ENCODE measurements around the gene MACF1. TPM values are rescaled to one million over a fixed set of nuclear protein-coding genes. Genes with fewer than 3 reads are reported as not detected.
"Not testable (repeated sequence)": the region's sequence is repeated elsewhere in the genome, so short reads cannot be mapped to it uniquely, and the experiment has no call there.

MACF1 gene
- total RNA-seq, 2 donors from 2014 or later, result 154 to 355 TPM

- intact Hi-C loops (cut with DNase I), result no loop called here
- Histone ChIP-seq H3K27me3 (replicated peaks; ENCODE audit: insufficient read depth) (no peaks in the 10 kb centered on the region), H3K27ac (no peak overlapping the region), H3K4me1 (replicated peaks) (no peaks in the 10 kb centered on the region), H3K36me3 (peaks cover 18 to 29% of the 10 kb centered on the region in 2 donors), H3K4me3 (no peak overlapping the region), H3K9me3 (no peaks in the 10 kb centered on the region)
- no peak for TF ChIP-seq CTCF (IDR thresholded peaks at IDR 0.05)
- no peak for TF ChIP-seq POLR2AphosphoS5 (IDR thresholded peaks at IDR 0.05)
- no peak for TF ChIP-seq POLR2A (IDR thresholded peaks at IDR 0.05)
- DNase-seq (ENCODE audit: low spot score), result no peak
- 76% methylated on average over 5 of the region's 5 CpGs for WGBS
Observed at GRCh38 chr1:39446986-39447567, 242.6 kb downstream of the MACF1 start.

- H3K4me1 ChIP-seq (replicated peaks); intact Hi-C loops (cut with DNase I); H3K9me3 ChIP-seq; H3K27ac ChIP-seq; DNase-seq (ENCODE audit: low spot score); H3K4me3 ChIP-seq; H3K27me3 ChIP-seq (replicated peaks; ENCODE audit: insufficient read depth): not testable (repeated sequence)
- peaks cover 26 to 33% of the 10 kb centered on the region in 2 donors for H3K36me3 ChIP-seq
- WGBS, result 97% methylated on average over 4 of the region's 4 CpGs
Observed at GRCh38 chr1:39450041-39450440, 245.5 kb downstream of the MACF1 start.

GRCh38 chr1:39450956-39451606 lies 246.6 kb downstream of the MACF1 start:
- Histone ChIP-seq H3K27me3 (replicated peaks; ENCODE audit: insufficient read depth) (no peaks in the 10 kb centered on the region), H3K4me3 (no peak overlapping the region), H3K4me1 (replicated peaks) (no peaks in the 10 kb centered on the region), H3K27ac (peak overlapping the region in 1 of 2 donors; percentile 2), H3K36me3 (peaks cover 32 to 35% of the 10 kb centered on the region in 2 donors), H3K9me3 (no peaks in the 10 kb centered on the region)
- intact Hi-C loops (cut with DNase I), result no loop called here
- DNase-seq (ENCODE audit: low spot score), result no peak
- 76% methylated on average over 10 of the region's 10 CpGs for WGBS
- TF ChIP-seq POLR2A (IDR thresholded peaks at IDR 0.05), result no peak
- no peak for TF ChIP-seq CTCF (IDR thresholded peaks at IDR 0.05)
- TF ChIP-seq POLR2AphosphoS5 (IDR thresholded peaks at IDR 0.05), result no peak

- Histone ChIP-seq H3K27ac (peak overlapping the region in 1 of 2 donors; percentile 2), H3K27me3 (replicated peaks; ENCODE audit: insufficient read depth) (no peaks in the 10 kb centered on the region), H3K4me3 (no peak overlapping the region), H3K36me3 (peaks cover 34 to 36% of the 10 kb centered on the region in 2 donors), H3K4me1 (replicated peaks) (no peaks in the 10 kb centered on the region), H3K9me3 (no peaks in the 10 kb centered on the region)
- no peak for DNase-seq (ENCODE audit: low spot score)
- intact Hi-C loops (cut with DNase I), result no loop called here
- 81% methylated on average over 7 of the region's 7 CpGs for WGBS
- TF ChIP-seq POLR2AphosphoS5 (IDR thresholded peaks at IDR 0.05), result no peak
- TF ChIP-seq POLR2A (IDR thresholded peaks at IDR 0.05), result no peak
- TF ChIP-seq CTCF (IDR thresholded peaks at IDR 0.05), result no peak
Observed at GRCh38 chr1:39452081-39452480, 247.6 kb downstream of the MACF1 start.

GRCh38 chr1:39452540-39452939 lies 248.0 kb downstream of the MACF1 start:
- no peak for DNase-seq (ENCODE audit: low spot score)
- TF ChIP-seq POLR2AphosphoS5 (IDR thresholded peaks at IDR 0.05) (no peak), CTCF (IDR thresholded peaks at IDR 0.05) (no peak), POLR2A (IDR thresholded peaks at IDR 0.05) (no peak)
- H3K27ac ChIP-seq, result no peak overlapping the region
- no peaks in the 10 kb centered on the region for H3K27me3 ChIP-seq (replicated peaks; ENCODE audit: insufficient read depth)
- H3K9me3 ChIP-seq, result no peaks in the 10 kb centered on the region
- no peak overlapping the region for H3K4me3 ChIP-seq
- WGBS, result 90% methylated on average over 5 of the region's 5 CpGs
- intact Hi-C loops (cut with DNase I), result no loop called here
- peaks cover 35 to 36% of the 10 kb centered on the region in 2 donors for H3K36me3 ChIP-seq
- no peaks in the 10 kb centered on the region for H3K4me1 ChIP-seq (replicated peaks)

Measured in prostate gland (tissue), 2 donors.